CD4-positive, alpha-beta memory T cell (primary cell): Measurements from ENCODE around the gene ARPC2. TPM values are rescaled to one million over a fixed set of nuclear protein-coding genes. Genes with fewer than 3 reads are reported as not detected.
A peak's percentile ranks its signal among the peaks of the same experiment; 100 is the strongest.

Experiments used
- CTCF ChIA-PET: fragments of 350-600 bp; sonication (Branson Sonifier 250); formaldehyde crosslinking; loops from one replicate; lab custom pipeline; 2021; ENCODE audit warnings: inconsistent platforms; ENCODE audit not compliant: partially characterized antibody; lab: Charles Lee
- POLR2A ChIA-PET: fragments of 350-600 bp; sonication (Branson Sonifier 250); formaldehyde crosslinking; loops from one replicate; lab custom pipeline; 2021; ENCODE audit not compliant: partially characterized antibody; lab: Charles Lee
- DNase-seq, 5 donors: peaks; one replicate each; pipeline versions ENCODE4 v3.0.0 to v3.0.0-alpha.2; 2020 to 2022; ENCODE audit warnings: mixed read lengths in 1 of 5
- H3K27ac ChIP-seq: one replicate; pipeline ENCODE4 v1.7.0; 2013; ENCODE audit warnings: low read depth, low read length
- H3K27me3 ChIP-seq: 2 replicates; pipeline ENCODE4 v1.7.0; 2013; ENCODE audit warnings: mild to moderate bottlenecking, low read length, moderate library complexity; ENCODE audit not compliant: insufficient read depth
- H3K36me3 ChIP-seq: 2 replicates; pipeline ENCODE4 v1.7.0; 2013; ENCODE audit warnings: mild to moderate bottlenecking, low read length, moderate library complexity; ENCODE audit not compliant: insufficient read depth
- H3K4me1 ChIP-seq: 2 replicates; pipeline ENCODE4 v1.7.0; 2013; ENCODE audit warnings: mild to moderate bottlenecking, low read length, moderate library complexity; ENCODE audit not compliant: insufficient read depth
- H3K4me3 ChIP-seq, 2 donors: one replicate each; pipeline ENCODE4 v1.7.0; 2013; ENCODE audit warnings: low read length in 2 of 2, mild to moderate bottlenecking in 1 of 2
- H3K9me3 ChIP-seq, 2 donors: one replicate each; pipeline ENCODE4 v1.7.0; 2013; ENCODE audit warnings: low read length in 2 of 2, control low read depth in 1 of 2; ENCODE audit not compliant: control insufficient read depth in 1 of 2
- H3K27ac Mint-ChIP-seq, 7 donors: one replicate each; pipeline ENCODE4 v1.8.0; 2020 to 2021; ENCODE audit warnings: mixed read lengths in 7 of 7, mild to moderate bottlenecking in 6 of 7, inconsistent platforms in 3 of 7, moderate library complexity in 3 of 7
- H3K27me3 Mint-ChIP-seq, 2 donors: one replicate each; pipeline ENCODE4 v1.8.0; 2020 to 2021; ENCODE audit warnings: mixed read lengths in 2 of 2
- H3K36me3 Mint-ChIP-seq, 2 donors: one replicate each; pipeline ENCODE4 v1.8.0; 2020 to 2021; ENCODE audit warnings: mixed read lengths in 2 of 2, inconsistent platforms in 1 of 2, mild to moderate bottlenecking in 1 of 2
- H3K4me1 Mint-ChIP-seq, 4 donors: one replicate each; pipeline ENCODE4 v1.8.0; 2020 to 2021; ENCODE audit warnings: mixed read lengths in 4 of 4, mild to moderate bottlenecking in 1 of 4
- H3K4me3 Mint-ChIP-seq, 8 donors: one replicate each; pipeline ENCODE4 v1.8.0; 2020 to 2021; ENCODE audit warnings: mixed read lengths in 8 of 8, mild to moderate bottlenecking in 7 of 8, moderate library complexity in 6 of 8, inconsistent platforms in 3 of 8
- H3K9me3 Mint-ChIP-seq, 8 donors: one replicate each; pipeline ENCODE4 v1.8.0; 2020 to 2021; ENCODE audit warnings: mixed read lengths in 8 of 8, mild to moderate bottlenecking in 5 of 8, inconsistent platforms in 3 of 8, moderate library complexity in 1 of 8
- intact Hi-C: fragments of 100-400 bp; cut with micrococcal nuclease; formaldehyde crosslinking; loops from one replicate; pipeline ENCODE4 v1.15.1; 2023
- polyA plus RNA-seq, 2 donors: library from polyadenylated mRNA; unstranded; fragments of 300-500 nt; fragmentation: Illumina TruSeq; gene quantifications; one replicate each; pipeline ENCODE4 v1.2.3, GENCODE V29; 2021
- total RNA-seq, 2 experiments: library from RNA; stranded (reverse); gene quantifications; one replicate each; pipeline ENCODE4 v1.2.3, GENCODE V29; 2021

The ARPC2 gene
- total and polyA plus RNA-seq, 4 experiments from 2014 or later, result 412 to 1,042 (median 628) TPM

DNA sequence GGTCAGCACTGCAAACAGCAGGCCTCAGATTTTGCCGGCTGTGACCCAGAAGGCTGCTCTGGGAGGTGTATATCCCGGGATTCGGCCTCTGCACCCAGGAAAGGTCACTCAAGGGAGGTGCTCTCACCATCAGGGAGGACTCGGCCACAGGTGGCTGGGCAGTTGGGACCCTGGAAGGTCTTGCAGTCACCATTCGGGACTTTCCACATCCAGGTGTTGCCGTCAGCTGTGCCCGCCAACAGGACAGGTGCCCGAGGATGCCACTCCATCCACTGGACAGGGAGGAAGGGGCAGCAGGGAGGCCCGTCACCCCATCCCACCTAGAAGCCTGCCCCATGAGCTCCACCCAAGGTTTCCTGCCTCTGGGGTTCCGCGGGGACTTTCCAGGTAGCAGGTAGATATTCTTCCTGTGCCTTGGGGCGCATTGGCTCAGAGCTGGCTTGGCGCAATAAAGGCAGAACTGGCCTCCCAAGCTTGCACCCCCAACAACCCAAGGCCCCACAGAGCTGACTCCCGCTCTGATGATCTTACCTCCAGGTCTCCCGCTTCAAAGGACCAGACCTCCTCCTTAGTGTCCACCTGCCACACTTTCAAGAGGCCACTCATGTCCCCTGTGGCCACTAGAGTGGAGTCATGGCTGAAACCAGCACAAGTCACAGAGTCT, 49.5 kb downstream of the ARPC2 start:
- Histone ChIP-seq H3K27me3 (no peaks in the 10 kb centered on the region), H3K9me3 (no peaks in the 10 kb centered on the region), H3K4me3 (no peak overlapping the region), H3K27ac (no peak overlapping the region), H3K4me1 (peaks cover 17% of the 10 kb centered on the region), H3K36me3 (peaks cover 48% of the 10 kb centered on the region)
- intact Hi-C loops, result no loop called here
- H3K27me3 Mint-ChIP-seq, result no peaks in the 10 kb centered on the region
- peaks cover 21 to 43% (median 29%) of the 10 kb centered on the region in 4 donors for H3K4me1 Mint-ChIP-seq
- H3K4me3 Mint-ChIP-seq, result no peak overlapping the region
- no peak for DNase-seq
- peaks cover 22 to 49% of the 10 kb centered on the region in 2 donors for H3K36me3 Mint-ChIP-seq
- ChIA-PET CTCF (interaction anchor here (0.8 to 2.6 kb wide), 3 partner anchors 9 to 81 kb away, joined by 3 to 11 read pairs (median 4); no protein-coding TSS in a partner anchor), POLR2A (no interaction called here)
- H3K27ac Mint-ChIP-seq, result peak overlapping the region in 2 of 7 donors; percentile 35 to 78
- H3K9me3 Mint-ChIP-seq, result no peaks in the 10 kb centered on the region

DNA sequence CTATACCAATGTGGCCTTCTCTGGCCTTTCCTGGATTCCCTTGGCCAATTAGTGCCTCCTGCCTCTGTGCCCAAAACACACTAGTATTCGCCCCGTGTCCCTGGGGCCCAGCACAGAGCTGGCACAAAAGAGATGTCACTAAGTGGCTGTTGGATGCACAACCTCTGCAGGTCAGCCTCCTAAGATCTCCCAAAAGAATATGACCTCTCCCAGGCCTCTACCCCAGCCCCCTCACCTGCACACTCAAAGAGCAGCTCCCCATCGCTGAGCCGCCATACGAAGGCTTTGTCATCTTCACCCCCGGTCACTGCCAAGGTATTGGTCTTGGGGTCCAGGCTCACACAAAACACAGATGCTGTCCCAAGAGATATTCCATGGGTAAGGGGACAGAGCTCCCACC, 50.3 kb downstream of the ARPC2 start:
- POLR2A ChIA-PET, result interaction anchor here (1.1 kb wide), 1 partner anchor 13 kb away, joined by 3 read pairs; no protein-coding TSS in a partner anchor
- intact Hi-C loops, result no loop called here
- H3K4me1 Mint-ChIP-seq, result peaks cover 29 to 51% (median 37%) of the 10 kb centered on the region in 4 donors

GRCh38 chr2:218269900-218270720, 53.1 kb downstream of the ARPC2 start, which contains the start of the genes AAMP and PNKD:
TSS of gene AAMP (minus strand) at chr2:218270137. CDS start at chr2:218270086, 51 bp downstream.
TSS of gene PNKD (plus strand) at chr2:218270519. CDS start at chr2:218270536, 17 bp downstream.
- Mint-ChIP-seq H3K4me3 (peak within 1 kb of the TSS; percentile 87 to 96 (median 94)), H3K9me3 (no peaks in the 10 kb centered on the region), H3K36me3 (peaks cover 32 to 59% of the 10 kb centered on the region in 2 donors), H3K27ac (peak within 1 kb of the TSS; percentile 92 to 96 (median 93)), H3K4me1 (peaks cover 34 to 60% (median 48%) of the 10 kb centered on the region in 4 donors), H3K27me3 (no peaks in the 10 kb centered on the region)
- H3K4me1 ChIP-seq, result peaks cover 34% of the 10 kb centered on the region
- H3K27me3 ChIP-seq, result no peaks in the 10 kb centered on the region
- intact Hi-C loops, result loop anchor here (1.0 to 5.0 kb wide), 10 partner anchors 16 to 1117 kb away; partner anchors contain the start of genes ARPC2, BCS1L, CNOT9 and DNPEP
- ChIA-PET POLR2A (interaction anchor here (0.6 to 9.5 kb wide), 25 partner anchors 12 to 907 kb away, joined by 3 to 188 read pairs (median 5); partner anchors contain the start of genes ARPC2, BCS1L, CATIP and CNPPD1), CTCF (interaction anchor here (0.6 to 7.5 kb wide), 23 partner anchors 12 to 578 kb away, joined by 3 to 446 read pairs (median 6); partner anchors contain the start of genes CATIP and TMBIM1)
- peak within 1 kb of the TSS; percentile 84 for H3K27ac ChIP-seq
- peak within 1 kb of the TSS; percentile 80 to 91 for H3K4me3 ChIP-seq
- peaks cover 42% of the 10 kb centered on the region for H3K36me3 ChIP-seq
- DNase-seq, result peak; percentile 100
- H3K9me3 ChIP-seq, result no peaks in the 10 kb centered on the region

More for the DNA sequence above, 50.3 kb downstream of the ARPC2 start:
- no peak for DNase-seq
- H3K4me3 Mint-ChIP-seq, result peak overlapping the region in 6 of 8 donors; percentile 2 to 70 (median 28)
- no peaks in the 10 kb centered on the region for H3K9me3 Mint-ChIP-seq
- Histone ChIP-seq H3K4me3 (no peak overlapping the region), H3K9me3 (no peaks in the 10 kb centered on the region), H3K4me1 (peaks cover 25% of the 10 kb centered on the region), H3K36me3 (peaks cover 48% of the 10 kb centered on the region), H3K27ac (no peak overlapping the region), H3K27me3 (no peaks in the 10 kb centered on the region)
- peak overlapping the region in 6 of 7 donors; percentile 10 to 77 (median 56) for H3K27ac Mint-ChIP-seq
- H3K36me3 Mint-ChIP-seq, result peaks cover 22 to 49% of the 10 kb centered on the region in 2 donors
- no peaks in the 10 kb centered on the region for H3K27me3 Mint-ChIP-seq
- CTCF ChIA-PET, result interaction anchor here (1.1 to 2.6 kb wide), 6 partner anchors 8 to 51 kb away, joined by 3 to 11 read pairs (median 4); no protein-coding TSS in a partner anchor

- H3K27ac ChIP-seq, result peak overlapping the region; percentile 51
- H3K27me3 ChIP-seq, result no peaks in the 10 kb centered on the region
- H3K4me3 Mint-ChIP-seq, result peak overlapping the region; percentile 87 to 96 (median 94)
- peak overlapping the region; percentile 87 to 96 (median 93) for H3K27ac Mint-ChIP-seq
- H3K4me3 ChIP-seq, result peak overlapping the region; percentile 71 to 79
- peaks cover 42% of the 10 kb centered on the region for H3K36me3 ChIP-seq
- intact Hi-C loops, result loop anchor here (1.0 to 5.0 kb wide), 10 partner anchors 15 to 1116 kb away; partner anchors contain the start of genes ARPC2, BCS1L, CNOT9 and DNPEP
- no peak for DNase-seq
- peaks cover 33 to 60% (median 46%) of the 10 kb centered on the region in 4 donors for H3K4me1 Mint-ChIP-seq
- H3K9me3 ChIP-seq, result no peaks in the 10 kb centered on the region
- H3K4me1 ChIP-seq, result peaks cover 34% of the 10 kb centered on the region
- CTCF ChIA-PET, result interaction anchor here (0.8 to 7.5 kb wide), 30 partner anchors 9 to 577 kb away, joined by 3 to 446 read pairs (median 6); partner anchors contain the start of genes CATIP and TMBIM1
- peaks cover 35 to 59% of the 10 kb centered on the region in 2 donors for H3K36me3 Mint-ChIP-seq
- H3K27me3 Mint-ChIP-seq, result no peaks in the 10 kb centered on the region
- H3K9me3 Mint-ChIP-seq, result no peaks in the 10 kb centered on the region
- POLR2A ChIA-PET, result interaction anchor here (0.8 to 9.5 kb wide), 25 partner anchors 13 to 906 kb away, joined by 3 to 188 read pairs (median 5); partner anchors contain the start of genes ARPC2, BCS1L, CATIP and CNPPD1
Measured at GRCh38 chr2:218270721-218271486, 53.9 kb downstream of the ARPC2 start.

GRCh38 chr2:218271487-218271797, 54.5 kb downstream of the ARPC2 start:
- no peaks in the 10 kb centered on the region for H3K9me3 Mint-ChIP-seq
- peak overlapping the region in 1 of 2 donors; percentile 79 for H3K4me3 ChIP-seq

More at GRCh38 chr2:218271487-218271797, 54.5 kb downstream of the ARPC2 start:
- H3K9me3 ChIP-seq, result no peaks in the 10 kb centered on the region
- peak overlapping the region; percentile 67 to 95 (median 92) for H3K4me3 Mint-ChIP-seq
- peaks cover 31 to 60% (median 43%) of the 10 kb centered on the region in 4 donors for H3K4me1 Mint-ChIP-seq
- POLR2A ChIA-PET, result interaction anchor here (0.8 to 9.5 kb wide), 10 partner anchors 13 to 134 kb away, joined by 3 to 188 read pairs (median 14); partner anchors contain the start of genes ARPC2, CTDSP1 and TMBIM1
- peak overlapping the region; percentile 51 for H3K27ac ChIP-seq
- peaks cover 34% of the 10 kb centered on the region for H3K4me1 ChIP-seq
- no peaks in the 10 kb centered on the region for H3K27me3 ChIP-seq
- H3K36me3 Mint-ChIP-seq, result peaks cover 36 to 62% of the 10 kb centered on the region in 2 donors
- CTCF ChIA-PET, result interaction anchor here (0.9 to 7.5 kb wide), 22 partner anchors 9 to 577 kb away, joined by 3 to 446 read pairs (median 7); partner anchors contain the start of genes CATIP and TMBIM1
- intact Hi-C loops, result loop anchor here (2.0 to 5.0 kb wide), 2 partner anchors 387 to 1116 kb away; partner anchors contain the start of genes BCS1L, DNPEP and ZNF142
- peaks cover 42% of the 10 kb centered on the region for H3K36me3 ChIP-seq
- peak overlapping the region; percentile 18 to 96 (median 89) for H3K27ac Mint-ChIP-seq
- no peak for DNase-seq
- H3K27me3 Mint-ChIP-seq, result no peaks in the 10 kb centered on the region
